ENCODE measurements around the gene MRPS18A. TPM values are rescaled to one million over a fixed set of nuclear protein-coding genes. Genes with fewer than 3 reads are reported as not detected.

The MRPS18A gene
- total and polyA plus RNA-seq, 9 of the 15 experiments (the other 6 are each of a cell fraction or from before 2014, with no cell fraction given), result 87.5 to 243 (median 125) TPM

- TF ChIP-seq HMG20A (CRISPR knock-in tag; conservative IDR thresholded peaks at IDR 0.05) (no peak), ARID1B (IDR thresholded peaks at IDR 0.05) (peak; percentile 100), CBX2 (IDR thresholded peaks at IDR 0.05; ENCODE audit: insufficient read depth, low read length, poor library complexity, severe bottlenecking) (no peak), IRF9 (tag; IDR thresholded peaks at IDR 0.05) (no peak), CBFB (CRISPR knock-in tag; IDR thresholded peaks at IDR 0.05) (no peak), TCF7L2 (IDR thresholded peaks at IDR 0.05; ENCODE audit: low read depth, low read length) (peak; percentile 64; the same call in 1 of the 2 replicates), MLX (CRISPR knock-in tag; conservative IDR thresholded peaks at IDR 0.05) (no peak), RFX1 (IDR thresholded peaks at IDR 0.05) (no peak), PREB (CRISPR knock-in tag; IDR thresholded peaks at IDR 0.05) (peak; percentile 98; the same call in 1 of the 2 replicates), TFAP4 (CRISPR knock-in tag; IDR thresholded peaks at IDR 0.05; ENCODE audit: borderline replicate concordance) (peak; percentile 58), CTBP1 (IDR thresholded peaks at IDR 0.05; ENCODE audit: borderline replicate concordance) (peak; percentile 92), MITF (IDR thresholded peaks at IDR 0.05) (no peak), ETV5 (CRISPR knock-in tag; IDR thresholded peaks at IDR 0.05; ENCODE audit: low read depth) (peak; percentile 84), GATA2 (CRISPR knock-in tag; IDR thresholded peaks at IDR 0.05) (peak; percentile 99), HDGF (IDR thresholded peaks at IDR 0.05) (peak; percentile 16; the same call in 1 of the 2 replicates), SNRNP70 (optimal IDR thresholded peaks at IDR 0.05; ENCODE audit: low read depth, low read length) (no peak), RBM25 (IDR thresholded peaks at IDR 0.05; ENCODE audit: low read depth, low read length, severe bottlenecking) (peak; percentile 8), POLR2G (IDR thresholded peaks at IDR 0.05; ENCODE audit: low read depth, low read length) (no peak; the same call in 1 of the 2 replicates), NFE2L1 (tag; IDR thresholded peaks at IDR 0.05; ENCODE audit: borderline replicate concordance, low read depth) (no peak), SP1 (CRISPR knock-in tag; IDR thresholded peaks at IDR 0.05) (peak; percentile 62; the same call in 1 of the 2 replicates), TEAD4 (IDR thresholded peaks at IDR 0.05; ENCODE audit: low read length) (peak; percentile 98), TEAD4 (CRISPR knock-in tag; IDR thresholded peaks at IDR 0.05; ENCODE audit: borderline replicate concordance) (no peak), ZNF23 (CRISPR knock-in tag; IDR thresholded peaks at IDR 0.05) (no peak)
These were observed 56.5 kb downstream of the MRPS18A start (continued) for GRCh38 chr6:43630980-43631619.
